ENCODE measurements around the gene ALLC.

GRCh38 chr2:3637692-3638455 is 20.1 kb upstream of the ALLC start:
- TF ChIP-seq SIN3A (IDR thresholded peaks at IDR 0.05; ENCODE audit: borderline replicate concordance, insufficient read depth, low read length) (no peak), TAF1 (IDR thresholded peaks at IDR 0.05; ENCODE audit: borderline replicate concordance, insufficient read depth, low read length) (no peak), POLR2AphosphoS5 (IDR thresholded peaks at IDR 0.05; ENCODE audit: low read depth, low read length) (no peak), REST (IDR thresholded peaks at IDR 0.05; ENCODE audit: insufficient read depth in 1 of 2, low read depth in 2 of 2, low read length in 2 of 2) (no peak)
